ENCODE measurements around the gene CERCAM.

DNA sequence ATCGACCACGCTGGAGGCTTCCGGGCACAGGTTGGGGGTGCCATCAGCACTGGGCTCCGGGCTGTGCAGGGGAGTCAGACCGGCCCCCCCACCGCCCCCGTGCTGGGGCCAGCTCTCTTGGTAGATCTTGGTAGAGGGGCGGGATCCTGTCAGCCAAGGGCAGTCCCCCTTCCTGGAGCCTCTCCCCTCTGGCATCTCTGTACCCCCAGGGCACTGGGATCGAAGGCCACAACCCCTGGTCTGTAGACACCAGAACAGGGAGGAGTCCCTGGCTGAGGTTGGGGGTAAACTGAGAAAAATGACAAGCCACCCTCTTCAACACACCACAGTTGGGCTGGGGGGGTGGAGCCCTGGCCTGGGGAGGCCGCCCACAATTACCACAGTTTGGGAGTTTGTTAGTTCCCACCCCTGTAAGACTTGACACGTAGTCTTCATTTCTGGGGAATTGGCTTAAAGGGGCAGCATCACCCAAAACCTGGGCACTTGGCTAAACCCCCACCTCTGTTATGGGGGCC lies 882 bp downstream of the CERCAM start:
- no peak for TF ChIP-seq EZH2phosphoT487 (IDR thresholded peaks at IDR 0.05; ENCODE audit: insufficient read depth, low read depth)
- no peak for TF ChIP-seq EZH2 (IDR thresholded peaks at IDR 0.05; ENCODE audit: insufficient read depth, poor library complexity, severe bottlenecking)
